IPS-20b (cell line): ENCODE results near the gene PTPRCAP.

ENCODE experiments used
- H3K27ac ChIP-seq: one replicate; pipeline ENCODE4 v1.5.1; 2013; ENCODE audit warnings: low read length
- H3K27me3 ChIP-seq: 2 replicates; pipeline ENCODE4 v1.6.1; 2013; ENCODE audit warnings: mild to moderate bottlenecking, low read length, inconsistent platforms; ENCODE audit not compliant: insufficient read depth
- H3K36me3 ChIP-seq: 2 replicates; pipeline ENCODE4 v1.6.1; 2013; ENCODE audit warnings: low read depth, mild to moderate bottlenecking, inconsistent platforms, low read length, moderate library complexity; ENCODE audit not compliant: insufficient read depth
- H3K4me1 ChIP-seq: 2 replicates; pipeline ENCODE4 v1.6.1; 2013; ENCODE audit warnings: mild to moderate bottlenecking, control low read depth, inconsistent platforms, low read length, moderate library complexity; ENCODE audit not compliant: insufficient read depth
- H3K4me3 ChIP-seq: 2 replicates; pipeline ENCODE4 v1.5.1; 2013; ENCODE audit warnings: mild to moderate bottlenecking, low read length, inconsistent platforms
- H3K9ac ChIP-seq: 2 replicates; pipeline ENCODE4 v1.6.1; 2013; ENCODE audit warnings: low read depth, mild to moderate bottlenecking, inconsistent platforms, low read length, moderate library complexity
- H3K9me3 ChIP-seq: 2 replicates; pipeline ENCODE4 v1.6.1; 2013; ENCODE audit warnings: mild to moderate bottlenecking, low read depth, low read length, inconsistent platforms; ENCODE audit not compliant: insufficient read depth

Gene PTPRCAP

GRCh38 chr11:67436459-67437081 lies 912 bp downstream of the PTPRCAP start:
- Histone ChIP-seq H3K4me3 (no peak overlapping the region), H3K9me3 (no peaks in the 10 kb centered on the region), H3K36me3 (peaks cover 40% of the 10 kb centered on the region), H3K27me3 (no peaks in the 10 kb centered on the region), H3K27ac (peak overlapping the region; percentile 88), H3K4me1 (peaks cover 4% of the 10 kb centered on the region), H3K9ac (peak overlapping the region; percentile 71; the same call in 1 of the 2 replicates)

- H3K36me3 ChIP-seq, result peaks cover 45% of the 10 kb centered on the region
- peak overlapping the region; percentile 71; the same call in 1 of the 2 replicates for H3K9ac ChIP-seq
- peak overlapping the region; percentile 87 for H3K27ac ChIP-seq
These were observed 1.6 kb downstream of the PTPRCAP start for GRCh38 chr11:67435727-67436458.

GRCh38 chr11:67435031-67435726 lies 2.3 kb downstream of the PTPRCAP start:
- Histone ChIP-seq H3K4me3 (no peak overlapping the region), H3K4me1 (peaks cover 4% of the 10 kb centered on the region), H3K27ac (no peak overlapping the region), H3K27me3 (no peaks in the 10 kb centered on the region), H3K9me3 (no peaks in the 10 kb centered on the region), H3K36me3 (peaks cover 49% of the 10 kb centered on the region), H3K9ac (peak overlapping the region; percentile 71; the same call in 1 of the 2 replicates)

More at GRCh38 chr11:67435727-67436458, 1.6 kb downstream of the PTPRCAP start:
- Histone ChIP-seq H3K9me3 (no peaks in the 10 kb centered on the region), H3K4me1 (peaks cover 4% of the 10 kb centered on the region), H3K4me3 (no peak overlapping the region), H3K27me3 (no peaks in the 10 kb centered on the region)

- Histone ChIP-seq H3K4me1 (peaks cover 4% of the 10 kb centered on the region), H3K9ac (no peak overlapping the region), H3K36me3 (peaks cover 47% of the 10 kb centered on the region), H3K27ac (no peak overlapping the region), H3K27me3 (no peaks in the 10 kb centered on the region), H3K9me3 (no peaks in the 10 kb centered on the region), H3K4me3 (no peak overlapping the region)
These were observed 3.0 kb downstream of the PTPRCAP start for GRCh38 chr11:67434395-67434881.

GRCh38 chr11:67433536-67434394 lies 3.7 kb downstream of the PTPRCAP start:
- no peaks in the 10 kb centered on the region for H3K27me3 ChIP-seq
- H3K9ac ChIP-seq, result no peak overlapping the region
- no peak overlapping the region for H3K4me3 ChIP-seq
- no peaks in the 10 kb centered on the region for H3K9me3 ChIP-seq
- H3K36me3 ChIP-seq, result peaks cover 45% of the 10 kb centered on the region
- H3K27ac ChIP-seq, result no peak overlapping the region
- peaks cover 4% of the 10 kb centered on the region for H3K4me1 ChIP-seq

- H3K27ac ChIP-seq, result no peak overlapping the region
- peaks cover 42% of the 10 kb centered on the region for H3K36me3 ChIP-seq
- H3K9ac ChIP-seq, result no peak overlapping the region
- H3K9me3 ChIP-seq, result no peaks in the 10 kb centered on the region
- no peak overlapping the region for H3K4me3 ChIP-seq
- peaks cover 4% of the 10 kb centered on the region for H3K4me1 ChIP-seq
- H3K27me3 ChIP-seq, result no peaks in the 10 kb centered on the region
These were observed 4.7 kb downstream of the PTPRCAP start for GRCh38 chr11:67432655-67433349.

- Histone ChIP-seq H3K9me3 (no peaks in the 10 kb centered on the region), H3K9ac (no peak overlapping the region), H3K27ac (no peak overlapping the region), H3K36me3 (peaks cover 37% of the 10 kb centered on the region; the same call in 1 of the 2 replicates), H3K4me1 (peaks cover 2% of the 10 kb centered on the region), H3K4me3 (no peak overlapping the region), H3K27me3 (no peaks in the 10 kb centered on the region)
These were observed 5.9 kb downstream of the PTPRCAP start for GRCh38 chr11:67431346-67432249.

- Histone ChIP-seq H3K27me3 (no peaks in the 10 kb centered on the region), H3K36me3 (peaks cover 37% of the 10 kb centered on the region; the same call in 1 of the 2 replicates), H3K27ac (no peak overlapping the region), H3K4me3 (0 out of 2 replicates have a peak overlapping the region, but pooled peaks have one; percentile 89), H3K4me1 (no peaks in the 10 kb centered on the region; the same call in 1 of the 2 replicates), H3K9ac (no peak overlapping the region), H3K9me3 (no peaks in the 10 kb centered on the region)
These were observed 7.8 kb downstream of the PTPRCAP start for GRCh38 chr11:67429722-67430121.

- peak overlapping the region; percentile 91; the same call in 1 of the 2 replicates for H3K9ac ChIP-seq
- H3K4me1 ChIP-seq, result no peaks in the 10 kb centered on the region; the same call in 1 of the 2 replicates
- no peak overlapping the region for H3K27ac ChIP-seq
- H3K36me3 ChIP-seq, result peaks cover 31% of the 10 kb centered on the region; the same call in 1 of the 2 replicates
- H3K9me3 ChIP-seq, result no peaks in the 10 kb centered on the region
- no peaks in the 10 kb centered on the region for H3K27me3 ChIP-seq
- peak overlapping the region; percentile 89 for H3K4me3 ChIP-seq
These were observed 8.3 kb downstream of the PTPRCAP start for GRCh38 chr11:67429038-67429668.
